VCaP (cell line): ENCODE results near the gene BCL11B.

ENCODE experiments used
- H3K27ac ChIP-seq: fragments of 450-650 bp; 2 replicates; pipeline ENCODE4 v1.5.1; 2017
- TF ChIP-seq, protein P1 (sequence below): fragments of 450-650 bp; conservative IDR thresholded peaks from 2 replicates; pipeline ENCODE4 v1.5.1; 2017; ENCODE audit warnings: mild to moderate bottlenecking, moderate library complexity

Gene BCL11B

GRCh38 chr14:99129211-99129696, 142.7 kb downstream of the BCL11B start:
- TF ChIP-seq, protein P1, sequence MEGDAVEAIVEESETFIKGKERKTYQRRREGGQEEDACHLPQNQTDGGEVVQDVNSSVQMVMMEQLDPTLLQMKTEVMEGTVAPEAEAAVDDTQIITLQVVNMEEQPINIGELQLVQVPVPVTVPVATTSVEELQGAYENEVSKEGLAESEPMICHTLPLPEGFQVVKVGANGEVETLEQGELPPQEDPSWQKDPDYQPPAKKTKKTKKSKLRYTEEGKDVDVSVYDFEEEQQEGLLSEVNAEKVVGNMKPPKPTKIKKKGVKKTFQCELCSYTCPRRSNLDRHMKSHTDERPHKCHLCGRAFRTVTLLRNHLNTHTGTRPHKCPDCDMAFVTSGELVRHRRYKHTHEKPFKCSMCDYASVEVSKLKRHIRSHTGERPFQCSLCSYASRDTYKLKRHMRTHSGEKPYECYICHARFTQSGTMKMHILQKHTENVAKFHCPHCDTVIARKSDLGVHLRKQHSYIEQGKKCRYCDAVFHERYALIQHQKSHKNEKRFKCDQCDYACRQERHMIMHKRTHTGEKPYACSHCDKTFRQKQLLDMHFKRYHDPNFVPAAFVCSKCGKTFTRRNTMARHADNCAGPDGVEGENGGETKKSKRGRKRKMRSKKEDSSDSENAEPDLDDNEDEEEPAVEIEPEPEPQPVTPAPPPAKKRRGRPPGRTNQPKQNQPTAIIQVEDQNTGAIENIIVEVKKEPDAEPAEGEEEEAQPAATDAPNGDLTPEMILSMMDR: no peak
- H3K27ac ChIP-seq: no peak overlapping the region

DNA sequence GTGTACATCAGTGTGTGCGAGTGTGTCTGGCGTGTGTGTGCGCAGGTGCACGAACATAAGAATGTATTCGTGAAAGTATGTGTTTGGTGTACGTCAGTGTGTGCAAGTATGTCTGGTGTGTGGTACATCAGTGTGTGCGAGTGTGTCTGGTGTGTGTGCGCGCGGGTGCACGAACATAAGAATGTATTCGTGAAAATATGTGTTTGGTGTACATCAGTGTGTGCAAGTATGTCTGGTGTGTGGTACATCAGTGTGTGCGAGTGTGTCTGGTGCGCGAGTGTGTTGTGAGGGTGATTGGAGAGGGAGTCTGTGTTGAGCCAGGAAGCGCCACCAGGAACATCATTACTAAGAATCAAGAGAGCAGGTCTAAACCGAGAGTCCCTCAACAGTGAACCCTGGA, 143.8 kb downstream of the BCL11B start:
- no peak overlapping the region for H3K27ac ChIP-seq
- TF ChIP-seq, protein P1: no peak

GRCh38 chr14:99127651-99128167, 144.3 kb downstream of the BCL11B start:
- TF ChIP-seq, protein P1: no peak
- no peak overlapping the region; the same call in 1 of the 2 replicates for H3K27ac ChIP-seq

DNA sequence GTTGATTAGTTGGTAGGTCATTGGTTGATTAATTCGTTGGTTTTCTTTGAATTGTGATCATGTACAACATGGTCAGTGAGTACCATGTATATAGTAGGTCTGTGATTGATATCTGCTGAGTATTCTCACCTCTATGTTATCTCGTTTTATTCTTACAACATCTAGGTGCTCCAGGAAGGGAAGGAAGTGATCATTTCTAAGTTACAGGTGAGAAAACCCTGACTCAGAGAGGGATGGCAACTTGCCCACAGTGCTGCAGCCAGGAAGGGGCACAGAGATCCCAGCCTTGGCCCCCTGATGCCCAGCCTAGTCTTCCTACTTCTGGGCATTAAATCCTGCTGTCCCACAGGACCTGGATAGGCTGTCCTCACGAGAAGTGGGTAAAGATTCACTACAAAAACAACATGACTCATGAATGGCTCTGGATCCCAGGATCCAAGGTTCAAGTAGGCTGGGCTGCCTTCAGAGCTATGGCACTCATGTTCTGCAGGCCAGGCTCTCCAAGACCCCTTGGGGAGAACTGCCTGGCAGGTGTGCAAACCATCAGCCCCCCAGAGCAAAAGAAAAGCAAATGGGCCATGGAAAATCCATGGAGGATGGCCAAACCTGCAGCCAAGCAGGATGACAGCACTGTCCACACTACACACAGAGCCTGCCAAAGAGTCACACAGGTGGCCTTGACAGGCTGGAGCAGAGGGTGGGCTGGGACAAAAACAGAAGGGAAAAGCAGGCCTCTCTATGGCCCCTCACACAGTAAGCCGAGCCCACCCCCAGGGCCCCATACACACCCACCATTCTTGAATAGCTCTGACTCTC, 146.2 kb downstream of the BCL11B start:
- TF ChIP-seq, protein P1: no peak
- H3K27ac ChIP-seq: no peak overlapping the region

- no peak overlapping the region for H3K27ac ChIP-seq
- TF ChIP-seq, protein P1: no peak
Measured at GRCh38 chr14:99125113-99125512, 146.9 kb downstream of the BCL11B start.

DNA sequence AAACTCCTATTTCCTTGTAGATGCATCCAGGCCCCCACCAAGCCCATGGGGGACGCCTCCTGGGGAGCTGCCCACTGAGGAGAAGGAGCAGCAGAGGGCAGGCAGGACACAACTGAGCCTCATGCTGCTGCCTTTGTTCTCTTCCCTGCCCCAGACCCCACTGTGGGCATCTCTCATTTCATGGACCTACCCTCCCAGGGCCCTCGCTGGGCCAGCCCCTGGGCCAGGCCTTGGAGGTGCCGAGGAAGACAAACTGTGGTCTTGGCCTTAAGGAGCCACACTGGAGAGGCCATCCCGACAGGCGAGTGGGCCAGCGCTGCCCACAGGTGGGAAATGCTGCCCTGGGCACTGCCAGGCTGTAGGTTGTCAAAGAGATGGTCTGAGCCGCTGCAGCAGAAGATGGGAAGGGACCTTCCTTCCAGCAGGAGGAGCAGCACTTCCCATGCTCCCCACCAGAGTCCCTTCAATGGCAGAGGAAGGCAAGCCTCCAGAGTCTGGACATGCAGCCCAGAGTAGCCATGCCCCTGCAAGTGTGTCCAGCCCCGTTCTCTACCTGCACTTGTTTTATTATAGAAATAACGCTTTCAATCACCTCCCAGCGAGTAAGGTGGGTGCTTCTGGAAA, 147.4 kb downstream of the BCL11B start:
- TF ChIP-seq, protein P1: no peak
- no peak overlapping the region for H3K27ac ChIP-seq

DNA sequence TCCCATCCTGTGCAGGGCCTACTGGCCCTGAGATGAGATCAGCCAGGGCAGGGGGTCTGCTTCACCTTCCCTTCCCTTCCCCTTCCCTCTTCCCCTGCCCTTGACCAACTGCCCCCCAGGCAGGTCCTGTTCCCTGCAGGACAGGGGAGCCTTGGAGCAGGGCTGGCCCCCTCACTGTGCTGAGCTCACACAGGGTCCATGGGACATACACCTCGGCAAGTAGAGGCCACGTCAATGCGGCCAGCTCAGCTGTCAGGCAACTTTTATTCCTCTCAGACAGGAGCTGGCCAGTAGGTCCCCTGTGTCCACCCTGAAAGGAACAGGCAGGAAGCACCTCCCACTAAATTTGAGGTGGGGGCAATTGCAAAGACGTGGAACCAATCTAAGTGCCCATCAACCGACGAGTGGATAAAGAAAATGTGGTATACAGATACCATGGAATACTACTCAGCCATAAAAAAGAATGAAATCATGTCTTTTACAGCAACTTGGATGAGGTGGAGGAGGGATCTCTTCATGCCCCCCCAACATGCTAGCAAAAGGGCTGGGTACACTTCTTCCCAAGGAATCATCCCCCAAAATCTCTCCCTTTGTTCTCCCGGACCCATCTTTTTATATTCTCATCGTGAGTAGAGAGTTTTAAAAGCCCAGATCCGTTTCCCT, 148.7 kb downstream of the BCL11B start:
- TF ChIP-seq, protein P1: no peak
- H3K27ac ChIP-seq: no peak overlapping the region
